Hindlimb muscle (tissue), 1 donor: ENCODE results near the gene OCA2. TPM values are rescaled to one million over a fixed set of nuclear protein-coding genes. Genes with fewer than 3 reads are reported as not detected.

Source experiments
- DNase-seq: peaks from one replicate; pipeline ENCODE4 v3.0.0-alpha.2; 2013
- polyA plus RNA-seq: library from polyadenylated mRNA; unstranded; fragments of 120-200 nt; gene quantifications from one replicate; pipeline ENCODE4 v1.2.1, GENCODE V29; 2013; ENCODE audit not compliant: insufficient read length

The OCA2 gene
- polyA plus RNA-seq, 1 donor: 4.5 TPM

DNA sequence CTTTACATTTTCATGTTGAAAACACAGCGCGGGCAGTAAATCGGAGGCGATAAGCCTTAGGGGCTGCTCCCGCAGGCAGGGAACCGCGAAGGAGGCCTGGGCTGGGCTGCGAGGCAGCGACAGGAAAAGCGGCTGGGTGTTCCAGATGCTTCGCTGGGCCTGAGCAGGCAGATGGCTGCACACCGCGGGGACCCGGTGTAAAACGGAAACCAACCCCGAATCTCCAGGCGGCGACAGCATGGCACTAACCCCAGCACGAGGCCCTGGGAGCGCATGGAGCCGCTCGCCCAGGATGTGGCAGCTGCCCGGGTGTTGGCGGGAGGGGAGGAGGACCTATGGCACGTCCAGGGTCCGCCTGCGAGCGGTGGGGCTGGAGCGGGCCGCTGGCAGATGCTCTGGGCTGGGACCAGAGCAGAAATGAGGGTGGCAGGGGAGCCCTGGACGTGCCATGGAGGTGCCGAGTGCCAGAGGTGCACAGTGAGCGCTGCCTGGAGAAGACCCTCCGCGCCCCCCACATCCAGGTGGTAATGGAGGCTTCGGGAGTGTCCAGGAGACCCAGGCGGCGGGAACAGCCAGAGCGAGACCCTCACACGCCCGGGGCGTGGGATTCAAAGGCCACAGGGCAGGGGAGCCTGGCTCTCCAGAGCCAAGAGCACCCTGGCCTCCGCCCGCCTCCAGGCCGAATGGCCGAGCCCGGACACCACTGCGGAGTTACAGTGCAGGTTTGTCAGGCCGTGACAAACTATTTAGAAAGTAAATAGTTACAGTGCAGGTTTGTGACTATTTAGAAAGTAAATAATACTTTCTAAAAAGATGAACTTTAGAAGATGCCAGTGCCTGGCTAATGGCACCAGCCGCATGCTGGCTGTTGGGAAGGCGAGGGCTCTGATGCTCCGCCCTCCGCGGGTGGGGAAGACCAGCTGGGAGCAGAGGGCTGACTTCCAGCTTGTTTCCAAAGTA is 293.6 kb downstream of the OCA2 start:
- no peak for DNase-seq

DNA sequence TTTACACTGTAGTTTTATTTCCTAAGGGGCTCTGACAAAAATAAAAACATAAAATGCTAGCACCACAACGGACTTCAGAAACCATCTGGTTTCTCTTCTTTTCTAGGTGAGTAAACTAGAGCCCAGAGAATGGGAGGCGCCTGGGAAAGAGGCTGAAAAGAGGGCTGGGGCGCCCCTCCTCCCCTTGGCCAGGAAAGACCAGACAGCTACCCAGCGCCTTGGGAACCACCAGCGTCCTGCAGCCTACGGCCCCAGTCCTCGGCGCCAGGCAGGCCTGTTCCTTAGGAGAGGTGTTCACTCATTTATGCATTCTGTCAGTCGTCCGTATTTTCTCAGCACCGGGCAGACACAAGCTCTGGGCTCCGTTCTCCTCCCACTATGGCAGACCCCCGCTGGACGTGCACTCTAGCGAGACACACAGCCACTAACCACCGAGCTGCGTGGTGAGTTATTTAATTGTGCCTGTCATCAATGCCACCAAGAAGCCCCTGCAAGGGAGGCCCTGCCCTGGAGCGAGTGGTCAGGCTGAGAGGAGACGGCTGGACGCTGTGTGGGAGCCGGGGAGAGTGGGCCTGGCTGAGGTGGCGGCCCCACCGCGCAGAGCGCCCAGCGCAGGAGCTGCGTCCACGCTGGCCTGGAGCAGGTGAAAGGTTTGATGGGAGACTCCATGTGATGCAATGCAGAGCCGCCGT is 294.4 kb downstream of the OCA2 start:
- no peak for DNase-seq

DNA sequence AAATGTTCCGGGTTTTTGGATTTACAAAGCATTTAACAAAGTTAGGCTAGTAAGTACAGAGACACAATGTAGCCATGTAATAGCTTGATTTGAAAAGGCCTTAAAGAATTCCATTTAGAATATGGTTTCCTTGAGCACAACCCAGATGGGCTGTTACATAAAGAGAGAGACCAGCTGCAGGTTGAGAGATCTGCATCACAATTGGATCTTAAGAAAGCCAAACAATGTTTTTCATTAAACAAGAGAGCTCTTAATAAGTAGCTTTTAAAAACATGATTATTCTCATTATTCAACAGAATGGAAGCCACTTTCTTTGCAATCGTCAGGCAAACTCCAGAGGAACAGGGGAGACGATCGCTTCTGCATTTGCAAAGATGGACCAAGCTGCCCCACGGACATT is 300.3 kb downstream of the OCA2 start:
- DNase-seq: no peak

DNA sequence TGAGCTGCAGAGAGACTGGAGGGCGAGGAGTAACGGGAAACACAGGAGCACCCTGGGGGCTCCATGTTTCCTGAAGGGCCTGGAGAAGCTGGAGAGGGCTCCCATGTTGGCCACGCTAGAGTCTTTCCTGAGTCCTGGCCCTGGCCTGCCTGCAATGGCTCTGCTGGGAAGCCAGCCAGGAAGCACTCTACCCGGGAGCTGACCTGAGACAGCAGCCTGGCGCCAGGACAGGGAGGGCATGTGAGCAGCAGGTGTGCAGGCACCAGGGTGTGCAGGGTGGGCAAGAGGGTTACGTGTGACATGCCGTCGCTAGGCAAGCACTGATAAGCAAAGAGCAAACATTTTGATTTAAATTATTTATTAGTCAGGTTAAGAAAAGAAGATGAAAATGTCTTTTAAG is 301.4 kb downstream of the OCA2 start:
- DNase-seq: no peak

DNA sequence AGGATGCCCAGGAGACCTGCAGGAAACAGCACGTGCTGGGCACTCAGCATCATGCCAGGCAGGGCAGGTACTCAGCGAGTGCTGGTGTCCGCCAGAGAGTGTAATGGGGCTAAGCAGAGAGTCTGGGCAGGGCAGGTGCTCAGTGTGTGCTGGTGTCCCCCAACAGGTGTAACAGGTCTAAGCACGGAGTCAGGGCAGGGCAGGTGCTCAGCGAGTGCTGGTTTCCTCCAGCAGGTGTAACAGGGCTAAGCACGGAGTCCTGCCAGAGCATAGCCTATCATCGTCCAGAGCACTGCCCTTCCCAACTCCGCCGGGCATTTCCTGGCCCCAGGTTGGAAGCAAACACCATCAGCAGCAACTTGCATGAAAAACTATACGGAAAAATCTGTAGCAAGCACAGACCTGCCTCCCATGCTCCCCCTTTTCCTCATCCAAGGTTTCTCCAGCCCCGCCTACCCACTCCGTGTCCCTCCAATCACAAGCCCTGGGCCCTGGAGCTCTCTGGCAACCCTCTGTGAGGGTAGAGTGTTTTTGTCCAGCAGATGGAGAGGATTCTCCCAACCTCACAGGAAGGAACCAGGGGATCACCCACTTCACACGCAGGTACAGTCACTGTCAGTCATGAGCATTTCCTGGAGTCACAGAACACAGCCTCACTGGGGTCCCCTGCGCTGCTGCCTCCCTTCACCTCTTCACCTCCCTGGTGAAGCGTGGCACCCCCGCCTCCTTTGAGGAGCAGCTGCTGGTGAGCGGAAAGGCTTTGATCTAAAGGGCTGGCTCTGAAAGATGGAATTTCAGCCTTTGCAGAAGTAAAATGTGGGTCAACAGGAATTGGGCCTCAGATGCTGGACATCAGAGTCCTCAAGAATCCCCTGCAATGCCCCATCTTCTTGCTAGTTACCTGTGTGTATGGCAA is 302.5 kb downstream of the OCA2 start:
- no peak for DNase-seq

DNA sequence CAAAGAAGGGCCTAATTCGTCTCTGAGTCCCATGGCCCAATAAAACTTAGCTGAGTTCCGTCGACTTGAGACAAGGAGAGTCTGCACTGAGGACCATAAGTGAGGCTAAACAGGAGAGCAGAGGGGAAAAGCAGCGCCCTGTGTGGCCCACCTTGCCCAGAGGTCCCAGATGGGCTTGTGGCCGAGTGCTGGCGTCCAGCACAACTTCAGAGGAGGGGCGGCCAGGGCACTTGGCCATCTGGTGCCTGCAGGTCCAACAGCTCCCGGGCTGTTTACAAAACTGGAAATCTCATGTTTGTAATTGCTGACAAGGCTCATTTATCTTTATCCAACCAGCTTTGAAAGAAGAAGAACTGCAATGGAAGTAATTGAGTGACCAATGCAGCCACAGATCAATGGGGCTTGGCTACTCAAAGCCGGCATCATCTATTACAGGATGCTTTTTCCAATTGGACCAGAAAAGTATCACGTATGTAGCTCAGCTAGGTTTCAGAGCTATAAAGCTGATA is 306.3 kb downstream of the OCA2 start:
- DNase-seq: no peak

DNA sequence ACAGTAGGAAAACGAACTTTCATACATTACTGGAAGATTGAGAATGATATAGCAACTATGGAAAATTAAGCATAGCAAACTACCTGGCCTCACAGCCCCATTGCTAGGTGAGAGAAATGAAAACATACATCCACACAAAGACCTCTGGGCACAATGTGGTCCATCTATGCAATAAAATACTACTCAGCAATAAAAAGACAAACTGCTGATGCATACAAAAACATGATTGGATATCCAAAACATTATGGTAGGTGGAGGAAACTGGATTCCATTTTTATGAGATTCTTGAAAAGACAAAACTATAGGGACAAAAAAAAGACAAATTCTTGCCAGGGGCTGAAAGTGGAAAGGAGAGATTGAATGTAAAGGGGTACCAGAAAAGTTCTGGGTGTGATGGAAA is 308.8 kb downstream of the OCA2 start:
- DNase-seq: no peak

DNA sequence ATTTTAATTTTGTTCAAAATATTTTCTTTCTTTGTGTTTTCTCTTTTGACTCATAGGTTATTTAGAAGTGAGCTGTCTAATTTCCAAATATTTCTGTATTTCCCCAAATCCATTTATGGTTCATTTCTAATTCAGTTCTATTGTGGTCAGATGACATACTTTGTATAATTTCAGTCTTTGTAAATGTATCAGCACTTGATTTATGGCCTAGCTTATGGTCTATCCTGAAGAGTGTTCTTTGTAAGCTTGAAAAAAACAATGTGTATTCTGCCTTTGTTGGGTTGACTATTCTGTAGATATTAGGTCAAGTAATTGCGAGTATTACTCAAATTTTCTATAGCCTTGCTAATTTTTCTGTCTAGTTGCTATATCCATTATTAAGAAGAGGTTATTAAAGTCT is 311.2 kb downstream of the OCA2 start:
- DNase-seq: no peak

DNA sequence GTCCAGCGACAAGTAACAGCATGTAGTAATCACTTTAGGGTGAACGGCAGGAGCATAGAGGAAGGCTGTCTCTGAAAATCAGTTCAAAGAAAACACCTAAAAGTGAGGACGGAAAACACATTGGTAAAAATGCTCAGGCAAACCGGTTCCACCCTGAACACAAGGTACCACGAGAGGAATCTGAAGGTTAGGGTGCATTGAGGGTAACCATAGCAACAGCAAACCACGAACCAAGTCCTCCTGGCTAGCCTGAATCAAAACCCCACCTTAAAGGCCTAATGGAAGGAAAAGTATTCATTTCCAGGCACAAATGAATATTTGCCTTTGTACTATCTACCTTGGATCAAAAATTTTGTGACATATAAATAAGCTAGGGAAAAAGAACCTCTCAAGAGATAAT is 315.0 kb downstream of the OCA2 start:
- DNase-seq: no peak

DNA sequence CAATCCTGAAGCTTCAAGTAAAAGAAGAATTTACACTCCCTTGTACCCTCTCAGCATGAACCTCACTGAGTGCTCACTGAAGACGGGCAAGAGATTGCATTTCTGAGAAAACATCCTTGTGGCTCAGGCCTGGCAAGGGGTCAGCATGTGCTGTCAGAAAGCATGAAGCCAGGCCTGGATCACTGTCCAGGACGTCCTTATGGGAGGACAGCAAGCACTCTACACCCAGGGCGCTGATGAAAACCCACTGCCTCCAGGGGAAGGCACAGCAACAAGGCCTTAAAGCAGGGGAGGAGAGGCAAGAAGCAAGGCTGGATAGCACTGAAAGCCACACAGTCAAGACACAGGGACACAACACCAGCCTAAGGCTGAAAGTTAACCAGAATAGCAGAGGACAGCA is 315.4 kb downstream of the OCA2 start:
- DNase-seq: no peak

DNA sequence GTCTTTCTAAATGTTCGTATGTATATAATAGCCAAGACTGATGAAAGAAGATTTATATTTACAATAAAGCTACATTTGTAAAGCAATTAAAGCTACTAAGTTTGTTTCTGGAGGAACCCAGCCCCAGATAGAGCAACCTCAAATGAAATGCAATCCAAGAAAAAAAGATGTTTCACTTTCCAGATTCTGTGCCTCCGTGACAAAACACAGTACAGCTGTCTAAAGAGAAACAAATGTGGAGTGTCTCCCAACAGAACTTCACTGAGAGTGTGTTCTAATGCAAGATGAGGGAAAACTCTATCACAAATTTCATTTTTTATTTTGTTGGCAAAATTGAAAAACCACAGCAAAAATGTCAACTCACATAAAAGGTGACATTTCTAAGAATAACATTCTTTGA is 317.0 kb downstream of the OCA2 start:
- no peak for DNase-seq

DNA sequence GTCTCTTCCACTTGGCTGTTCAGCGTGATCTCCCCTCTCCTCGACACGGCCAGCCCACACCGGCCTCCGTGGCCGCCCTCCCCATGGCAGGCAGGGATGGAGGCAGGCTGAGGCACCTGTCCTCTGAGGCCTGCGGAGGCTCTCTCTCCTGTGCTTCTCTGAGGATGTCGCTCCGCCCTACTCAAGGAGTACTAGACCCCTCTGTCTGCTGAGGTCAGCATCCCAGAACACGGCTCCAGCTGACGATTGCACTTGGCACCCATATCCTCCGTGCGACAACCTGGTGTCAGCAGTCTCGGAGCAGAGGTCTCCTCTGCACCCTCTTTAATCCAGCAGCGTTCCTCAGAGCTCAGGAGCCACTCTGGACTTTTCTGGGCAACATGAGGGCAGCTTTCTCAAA is 322.6 kb downstream of the OCA2 start:
- no peak for DNase-seq

DNA sequence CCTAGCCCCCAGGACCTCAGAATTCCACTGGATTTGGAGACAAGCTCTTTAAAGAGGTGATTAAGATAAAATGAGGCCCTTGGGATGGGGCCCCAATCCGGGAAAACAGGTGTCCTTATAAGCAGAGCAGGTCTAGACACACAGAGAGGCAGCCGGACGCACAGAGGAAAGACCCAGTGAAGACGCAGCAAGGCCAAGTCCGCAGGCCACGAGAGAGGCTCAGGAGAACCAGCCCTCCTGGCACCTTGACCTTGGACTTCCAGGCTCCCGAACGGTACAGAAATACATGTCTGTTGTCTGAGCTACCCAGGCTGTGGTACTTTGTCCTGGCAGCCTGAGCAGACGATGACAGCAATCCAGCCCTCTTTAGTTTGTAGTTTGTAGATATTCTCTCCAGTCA is 324.5 kb downstream of the OCA2 start:
- no peak for DNase-seq

DNA sequence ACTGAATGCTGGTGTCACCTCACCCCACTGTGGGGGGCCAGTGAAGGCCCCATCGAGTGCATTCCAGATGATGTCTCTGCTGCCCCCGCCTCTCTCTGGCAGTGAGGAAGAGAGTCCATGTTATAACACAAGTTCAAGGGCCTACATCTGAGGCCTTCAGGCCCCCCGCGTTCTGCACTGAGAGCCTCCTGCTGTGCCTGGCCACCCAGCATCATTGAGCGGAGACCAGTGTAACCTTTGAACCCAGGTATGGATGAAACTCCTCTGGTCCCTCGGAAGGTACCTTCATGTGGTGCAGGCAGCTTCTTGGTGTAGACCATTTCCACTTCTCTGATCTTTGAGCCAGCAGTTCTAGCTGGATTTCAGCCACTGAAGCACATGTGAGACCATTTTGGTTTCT is 324.9 kb downstream of the OCA2 start:
- no peak for DNase-seq

DNA sequence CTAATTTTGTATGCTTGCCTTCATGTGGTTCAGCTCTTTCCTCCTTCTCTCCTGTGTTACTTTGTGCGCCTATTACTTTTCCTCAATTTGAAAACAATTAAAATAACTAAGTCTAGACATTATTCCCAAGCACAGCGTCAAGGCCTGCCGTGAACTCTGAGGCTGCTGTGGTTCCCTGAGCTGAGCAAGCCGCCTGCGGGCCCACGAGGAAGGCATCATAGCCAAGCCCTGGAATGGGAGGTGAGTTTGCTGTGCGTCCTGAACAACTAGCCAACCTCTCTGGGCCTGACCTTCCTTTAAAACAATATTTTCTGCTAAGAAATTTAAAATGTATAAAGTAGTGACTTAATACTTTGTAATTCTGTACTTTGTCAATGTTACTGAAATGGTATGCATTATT is 327.2 kb downstream of the OCA2 start:
- DNase-seq: no peak

DNA sequence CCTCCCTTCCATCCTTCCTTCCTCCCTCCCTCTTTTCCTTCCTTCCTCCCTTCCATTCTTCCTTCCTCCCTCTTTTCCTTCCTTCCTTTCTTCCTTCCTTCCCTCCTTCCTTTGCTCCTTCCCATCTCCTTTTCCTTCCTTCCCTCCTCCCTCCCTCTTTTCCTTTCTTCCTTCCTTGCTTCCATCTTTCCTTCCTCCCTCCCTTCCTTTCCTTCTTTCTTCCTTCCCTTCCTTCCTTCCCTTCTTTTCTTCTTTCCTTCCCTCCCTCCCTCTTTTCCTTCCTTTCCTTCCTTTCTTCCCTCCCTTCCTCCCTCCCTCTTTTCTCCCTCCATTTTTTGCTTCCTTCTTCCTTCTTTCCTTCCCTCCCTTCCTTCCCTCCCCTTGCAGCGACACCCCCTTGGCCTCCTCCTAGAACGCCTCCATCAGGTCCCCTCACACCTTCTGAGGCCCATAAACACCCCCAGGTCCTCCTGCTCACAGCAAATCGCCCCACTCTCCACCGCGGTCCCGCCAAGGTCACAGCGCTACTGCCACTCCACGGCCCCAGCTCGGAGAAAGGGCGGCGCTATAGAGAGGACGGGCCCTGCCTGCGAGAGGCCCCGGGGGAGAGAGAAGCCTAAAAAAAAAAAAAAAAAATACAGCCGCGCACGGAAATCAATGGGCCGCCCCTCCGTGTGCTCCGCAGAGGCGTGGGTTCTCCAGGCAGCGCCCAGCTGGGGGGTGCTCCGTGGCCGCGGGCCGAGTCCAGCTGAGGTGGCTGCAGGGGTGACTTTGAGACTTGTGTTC is 328.2 kb downstream of the OCA2 start:
- DNase-seq: no peak

DNA sequence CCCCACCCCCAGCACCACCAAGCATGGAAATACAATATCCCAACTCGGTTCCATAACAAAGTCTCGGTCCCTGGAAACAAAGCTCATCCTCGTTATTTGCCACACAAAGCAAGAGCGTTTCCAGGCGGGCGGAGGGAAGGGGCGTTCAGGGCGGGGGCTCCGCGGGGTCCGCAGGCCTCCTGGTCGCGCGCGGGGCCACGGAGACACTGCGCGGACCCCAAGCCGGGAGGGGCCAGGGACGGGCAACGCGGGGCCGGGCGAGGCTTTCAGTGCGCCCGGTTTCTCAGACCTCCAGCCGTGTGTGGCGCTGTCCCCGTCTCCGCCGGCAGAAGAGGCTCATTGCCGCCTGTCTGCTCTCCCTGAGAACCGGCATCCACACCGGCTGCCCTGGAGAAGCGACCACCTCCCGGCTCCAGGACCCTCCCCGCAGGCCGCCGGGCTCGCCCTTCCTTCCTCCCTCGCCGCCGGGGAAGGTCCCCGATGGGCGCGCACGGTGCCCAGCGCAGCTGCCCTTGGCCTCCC is 329.0 kb downstream of the OCA2 start:
- DNase-seq: no peak

DNA sequence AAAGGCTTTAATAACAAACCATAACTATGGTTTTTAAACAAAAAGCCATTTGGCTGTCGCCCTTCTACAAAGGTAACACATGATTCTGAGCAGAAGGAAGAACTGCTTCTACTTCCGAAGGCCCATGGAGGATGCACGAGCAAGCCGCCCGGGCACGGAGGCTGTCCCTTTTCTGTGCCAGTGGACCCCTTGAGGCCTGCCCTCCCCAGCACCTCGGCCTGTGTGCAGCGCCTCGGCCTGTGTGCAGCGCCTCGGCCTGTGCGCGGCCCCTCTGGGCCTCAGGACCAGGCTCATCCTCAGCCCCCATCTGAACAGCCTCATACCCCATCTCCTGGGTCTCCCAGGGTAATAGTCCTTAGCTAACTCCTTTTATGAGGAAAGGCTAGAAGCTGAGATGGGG is 329.5 kb downstream of the OCA2 start:
- no peak for DNase-seq

DNA sequence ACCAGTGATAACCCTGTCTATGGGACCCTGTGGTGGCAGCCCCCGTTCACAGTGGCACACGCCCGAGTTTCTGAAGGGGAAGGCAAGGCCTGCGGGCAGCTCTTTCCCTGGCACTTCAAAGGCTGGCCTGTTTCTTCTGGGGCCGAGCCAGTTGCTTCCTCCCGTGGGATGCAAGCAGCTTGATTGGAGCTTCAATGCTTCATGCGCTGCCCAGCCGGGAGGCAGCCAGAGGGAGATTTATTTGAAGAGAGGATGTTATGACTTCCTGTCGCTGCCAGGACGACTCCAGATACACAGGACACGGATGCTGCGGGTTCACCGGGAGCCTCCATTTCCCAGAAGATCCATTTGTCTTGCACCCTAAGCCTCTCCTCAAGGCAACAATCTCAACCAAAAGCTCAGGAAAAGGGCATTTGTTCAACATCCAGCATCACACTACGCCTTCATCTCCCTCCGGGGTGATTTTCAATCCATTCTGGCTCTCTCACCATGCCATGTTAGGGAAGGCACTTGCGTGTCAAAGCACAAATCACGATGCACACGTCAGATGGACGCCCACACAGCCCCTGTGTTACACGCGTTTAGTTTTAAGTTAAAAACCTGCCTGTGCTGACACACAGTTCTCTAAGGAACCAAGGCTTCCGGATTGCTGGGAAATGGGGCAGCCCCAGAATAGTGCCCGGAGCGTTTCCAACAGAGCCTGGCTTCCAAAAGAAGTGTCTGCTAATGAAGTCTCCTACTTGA is 330.2 kb downstream of the OCA2 start:
- DNase-seq: no peak

DNA sequence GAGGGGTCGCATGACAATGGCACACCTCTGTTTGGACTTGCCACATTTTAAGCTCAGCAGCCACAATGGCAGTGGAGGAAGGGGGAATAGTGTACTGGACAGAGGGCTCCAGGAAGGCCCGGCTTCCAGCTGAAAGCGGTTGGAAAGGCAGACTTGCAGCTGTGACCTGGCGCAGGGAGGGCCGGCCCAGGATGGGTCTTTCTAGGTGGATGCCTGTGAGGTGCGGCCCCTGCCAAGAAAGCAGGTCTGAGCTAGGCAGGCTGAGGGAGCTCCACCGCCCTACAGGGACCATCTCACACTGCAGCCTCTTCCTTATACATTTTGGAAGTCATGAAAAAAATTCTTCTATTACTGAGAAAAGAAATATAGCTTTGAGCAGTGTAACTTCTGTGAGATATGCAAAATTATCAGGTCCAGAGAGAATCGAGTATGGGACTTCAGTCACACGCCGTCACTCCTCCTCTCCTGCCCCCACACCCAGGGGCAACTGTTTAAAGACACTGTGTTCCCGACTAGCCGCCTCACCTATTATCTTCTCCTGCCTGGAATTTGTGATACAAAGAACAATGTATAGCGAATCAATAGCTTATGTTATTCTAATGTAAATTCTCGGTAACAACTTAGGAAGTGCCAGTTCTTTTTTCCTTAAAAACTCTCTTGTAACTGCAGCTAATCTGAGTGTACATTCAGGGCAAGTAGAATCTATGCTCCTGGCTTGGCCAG is 331.0 kb downstream of the OCA2 start:
- no peak for DNase-seq
